CD8-positive, alpha-beta memory T cell (primary cell): Measurements from ENCODE around the gene DNAJC11. TPM values are rescaled to one million over a fixed set of nuclear protein-coding genes. Genes with fewer than 3 reads are reported as not detected.
"Not testable (repeated sequence)": the region's sequence is repeated elsewhere in the genome, so short reads cannot be mapped to it uniquely, and the experiment has no call there.

Experiments used
- CTCF ChIA-PET: fragments of 350-600 bp; sonication (Branson Sonifier 250); formaldehyde crosslinking; loops from one replicate; lab custom pipeline; 2021; ENCODE audit warnings: antibody characterized with exemption; lab: Charles Lee
- POLR2A ChIA-PET: fragments of 350-600 bp; sonication (Branson Sonifier 250); formaldehyde crosslinking; loops from one replicate; lab custom pipeline; 2021; ENCODE audit warnings: antibody characterized with exemption; lab: Charles Lee
- DNase-seq, 5 donors: peaks; one replicate each; pipeline versions ENCODE4 v3.0.0 to v3.0.0-alpha.2; 2020 to 2022; ENCODE audit warnings: mixed read lengths in 1 of 5
- H3K27ac ChIP-seq: one replicate; pipeline ENCODE4 v1.7.0; 2013; ENCODE audit warnings: low read depth, mild to moderate bottlenecking, low read length, moderate library complexity
- H3K27me3 ChIP-seq: 2 replicates; pipeline ENCODE4 v1.7.0; 2013; ENCODE audit warnings: low read length, mild to moderate bottlenecking; ENCODE audit not compliant: insufficient read depth, poor library complexity, severe bottlenecking
- H3K36me3 ChIP-seq: 2 replicates; pipeline ENCODE4 v1.7.0; 2013; ENCODE audit warnings: mild to moderate bottlenecking, low read length, moderate library complexity; ENCODE audit not compliant: insufficient read depth
- H3K4me1 ChIP-seq: 2 replicates; pipeline ENCODE4 v1.7.0; 2013; ENCODE audit warnings: mild to moderate bottlenecking, low read length, moderate library complexity; ENCODE audit not compliant: insufficient read depth
- H3K4me3 ChIP-seq: 2 replicates; pipeline ENCODE4 v1.7.0; 2013; ENCODE audit warnings: mild to moderate bottlenecking, low read length
- H3K9me3 ChIP-seq: 2 replicates; pipeline ENCODE4 v1.7.0; 2013; ENCODE audit warnings: mild to moderate bottlenecking, low read length
- H3K27ac Mint-ChIP-seq, 8 donors: one replicate each; pipeline ENCODE4 v1.8.0; 2020 to 2021; ENCODE audit warnings: mixed read lengths in 8 of 8, mild to moderate bottlenecking in 6 of 8, inconsistent platforms in 3 of 8, moderate library complexity in 3 of 8
- H3K27me3 Mint-ChIP-seq, 2 donors: one replicate each; pipeline ENCODE4 v1.8.0; 2020 to 2021; ENCODE audit warnings: mixed read lengths in 2 of 2, mild to moderate bottlenecking in 1 of 2, moderate library complexity in 1 of 2
- H3K36me3 Mint-ChIP-seq, 3 donors: one replicate each; pipeline ENCODE4 v1.8.0; 2020 to 2021; ENCODE audit warnings: mixed read lengths in 3 of 3, inconsistent platforms in 1 of 3, mild to moderate bottlenecking in 1 of 3
- H3K4me1 Mint-ChIP-seq, 3 donors: one replicate each; pipeline ENCODE4 v1.8.0; 2020 to 2021; ENCODE audit warnings: mixed read lengths in 3 of 3, inconsistent platforms in 1 of 3, mild to moderate bottlenecking in 1 of 3
- H3K4me3 Mint-ChIP-seq, 7 donors: one replicate each; pipeline ENCODE4 v1.8.0; 2020 to 2021; ENCODE audit warnings: mixed read lengths in 7 of 7, mild to moderate bottlenecking in 6 of 7, moderate library complexity in 4 of 7, inconsistent platforms in 2 of 7
- H3K9me3 Mint-ChIP-seq, 5 donors: one replicate each; pipeline ENCODE4 v1.8.0; 2020 to 2022; ENCODE audit warnings: mixed read lengths in 5 of 5, mild to moderate bottlenecking in 3 of 5, moderate library complexity in 2 of 5, inconsistent platforms in 1 of 5
- polyA plus RNA-seq: library from polyadenylated mRNA; unstranded; fragments of 300-500 nt; fragmentation: Illumina TruSeq; gene quantifications from one replicate; pipeline ENCODE4 v1.2.3, GENCODE V29; 2021
- total RNA-seq, 2 experiments: library from RNA; stranded (reverse); gene quantifications; one replicate each; pipeline ENCODE4 v1.2.3, GENCODE V29; 2021

DNAJC11 gene
- total and polyA plus RNA-seq, 3 experiments from 2014 or later: 22.7 to 80.4 (median 79.2) TPM

GRCh38 chr1:6662468-6662867, 39.1 kb downstream of the DNAJC11 start:
- H3K9me3 Mint-ChIP-seq, H3K4me3 ChIP-seq, POLR2A ChIA-PET, H3K27me3 ChIP-seq, H3K27me3 Mint-ChIP-seq, H3K9me3 ChIP-seq, H3K4me1 ChIP-seq, DNase-seq, H3K27ac ChIP-seq, H3K4me3 Mint-ChIP-seq, CTCF ChIA-PET, H3K36me3 ChIP-seq: not testable (repeated sequence)
- peaks cover 3 to 18% (median 4%) of the 10 kb centered on the region in 3 donors for H3K4me1 Mint-ChIP-seq
- peaks cover 0 to 49% (median 3%) of the 10 kb centered on the region in 3 donors for H3K36me3 Mint-ChIP-seq
- H3K27ac Mint-ChIP-seq: peak overlapping the region in 1 of 8 donors; percentile 55

GRCh38 chr1:6660415-6661049, 41.1 kb downstream of the DNAJC11 start:
- ChIA-PET CTCF (no interaction called here), POLR2A (no interaction called here)
- peaks cover 0 to 34% (median 0%) of the 10 kb centered on the region in 3 donors for H3K36me3 Mint-ChIP-seq
- peaks cover 3 to 18% (median 4%) of the 10 kb centered on the region in 3 donors for H3K4me1 Mint-ChIP-seq
- no peaks in the 10 kb centered on the region for H3K27me3 Mint-ChIP-seq
- peak overlapping the region in 1 of 8 donors; percentile 47 for H3K27ac Mint-ChIP-seq
- Histone ChIP-seq H3K9me3 (no peaks in the 10 kb centered on the region), H3K4me3 (no peak overlapping the region), H3K27ac (no peak overlapping the region), H3K4me1 (peaks cover 5% of the 10 kb centered on the region), H3K27me3 (no peaks in the 10 kb centered on the region), H3K36me3 (no peaks in the 10 kb centered on the region)
- no peak overlapping the region for H3K4me3 Mint-ChIP-seq
- no peaks in the 10 kb centered on the region for H3K9me3 Mint-ChIP-seq
- no peak for DNase-seq

- no peaks in the 10 kb centered on the region for H3K9me3 Mint-ChIP-seq
- Histone ChIP-seq H3K9me3 (no peaks in the 10 kb centered on the region), H3K4me1 (peaks cover 5% of the 10 kb centered on the region), H3K36me3 (peaks cover 8% of the 10 kb centered on the region), H3K27ac (no peak overlapping the region), H3K4me3 (no peak overlapping the region), H3K27me3 (no peaks in the 10 kb centered on the region)
- ChIA-PET POLR2A (no interaction called here), CTCF (no interaction called here)
- no peak for DNase-seq
- peaks cover 2 to 18% (median 4%) of the 10 kb centered on the region in 3 donors for H3K4me1 Mint-ChIP-seq
- peaks cover 0 to 32% (median 0%) of the 10 kb centered on the region in 3 donors for H3K36me3 Mint-ChIP-seq
- no peaks in the 10 kb centered on the region for H3K27me3 Mint-ChIP-seq
- no peak overlapping the region for H3K4me3 Mint-ChIP-seq
- H3K27ac Mint-ChIP-seq: no peak overlapping the region
These were observed 43.1 kb downstream of the DNAJC11 start for GRCh38 chr1:6658359-6659060.

- peaks cover 0 to 35% (median 4%) of the 10 kb centered on the region in 3 donors for H3K36me3 Mint-ChIP-seq
- CTCF ChIA-PET: interaction anchor here (0.6 kb wide), 1 partner anchor 223 kb away, joined by 3 read pairs; no protein-coding TSS in a partner anchor
These were observed 44.5 kb downstream of the DNAJC11 start for GRCh38 chr1:6657138-6657537.

DNA sequence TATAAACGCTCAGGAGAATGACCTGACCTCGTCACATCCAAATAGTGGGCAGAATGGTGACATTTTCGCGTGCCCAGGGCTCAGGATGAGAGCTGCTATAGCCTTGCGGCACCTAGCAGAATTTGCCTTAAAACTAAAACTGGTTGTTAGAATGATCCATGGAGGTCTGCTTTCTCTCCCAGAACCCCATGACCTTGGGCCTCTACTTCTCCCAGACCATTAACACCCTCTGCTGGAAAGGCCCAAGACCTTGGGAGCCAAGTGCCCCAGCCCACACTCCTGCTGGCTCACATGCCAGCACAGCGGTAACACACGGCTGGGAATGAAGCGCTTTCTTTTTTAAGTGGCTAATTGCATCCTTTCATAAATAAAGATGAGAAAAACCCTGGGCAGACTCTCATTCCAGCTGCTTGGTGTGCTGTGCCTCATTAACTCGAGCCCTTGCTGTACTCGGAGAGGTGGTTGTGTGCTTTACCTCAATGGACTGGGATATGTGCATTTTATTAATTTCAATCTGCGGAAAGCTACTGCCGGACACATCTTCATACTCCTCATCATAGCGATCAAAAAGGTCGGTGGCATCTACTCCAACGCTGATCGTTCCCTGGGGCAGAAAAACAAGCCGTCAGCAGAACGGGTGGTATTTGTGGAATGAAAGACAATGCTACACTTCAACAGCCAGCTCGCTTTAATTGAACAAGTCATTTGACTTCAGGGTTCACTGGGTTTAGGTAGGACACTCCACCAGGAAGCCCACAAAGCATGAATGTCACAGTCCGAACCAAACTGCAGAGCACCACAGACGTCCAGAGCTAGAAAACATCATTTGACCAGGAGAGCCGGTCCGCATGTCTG, 48.0 kb downstream of the DNAJC11 start:
- Mint-ChIP-seq H3K4me1 (peaks cover 0 to 4% (median 0%) of the 10 kb centered on the region in 3 donors), H3K9me3 (no peaks in the 10 kb centered on the region), H3K36me3 (peaks cover 0 to 48% (median 9%) of the 10 kb centered on the region in 3 donors), H3K4me3 (no peak overlapping the region), H3K27me3 (no peaks in the 10 kb centered on the region), H3K27ac (peak overlapping the region in 1 of 8 donors; percentile 48)
- no peaks in the 10 kb centered on the region for H3K9me3 ChIP-seq
- no peak for DNase-seq
- CTCF ChIA-PET: interaction anchor here (0.7 to 1.5 kb wide), 3 partner anchors 19 to 168 kb away, joined by 3 to 4 read pairs (median 3); no protein-coding TSS in a partner anchor
- H3K4me3 ChIP-seq: no peak overlapping the region
- no peak overlapping the region for H3K27ac ChIP-seq
- POLR2A ChIA-PET: no interaction called here
- H3K36me3 ChIP-seq: peaks cover 19% of the 10 kb centered on the region
- H3K27me3 ChIP-seq: no peaks in the 10 kb centered on the region
- H3K4me1 ChIP-seq: peaks cover 5% of the 10 kb centered on the region

More at GRCh38 chr1:6657138-6657537, 44.5 kb downstream of the DNAJC11 start:
- Mint-ChIP-seq H3K4me1 (peaks cover 0 to 18% (median 4%) of the 10 kb centered on the region in 3 donors), H3K27me3 (no peaks in the 10 kb centered on the region), H3K4me3 (no peak overlapping the region), H3K27ac (peak overlapping the region in 2 of 8 donors; percentile 47 to 54), H3K9me3 (no peaks in the 10 kb centered on the region)
- Histone ChIP-seq H3K9me3 (no peaks in the 10 kb centered on the region), H3K27me3 (no peaks in the 10 kb centered on the region), H3K4me1 (peaks cover 5% of the 10 kb centered on the region), H3K36me3 (peaks cover 19% of the 10 kb centered on the region), H3K4me3 (no peak overlapping the region), H3K27ac (no peak overlapping the region)
- POLR2A ChIA-PET: no interaction called here
- no peak for DNase-seq

- no peak overlapping the region for H3K27ac ChIP-seq
- ChIA-PET CTCF (interaction anchor here (1.5 kb wide), 1 partner anchor 167 kb away, joined by 4 read pairs; no protein-coding TSS in a partner anchor), POLR2A (no interaction called here)
- no peaks in the 10 kb centered on the region for H3K9me3 ChIP-seq
- peaks cover 0 to 47% (median 9%) of the 10 kb centered on the region in 3 donors for H3K36me3 Mint-ChIP-seq
- no peaks in the 10 kb centered on the region for H3K27me3 ChIP-seq
- H3K4me1 Mint-ChIP-seq: peaks cover 0 to 3% (median 0%) of the 10 kb centered on the region in 3 donors
- H3K36me3 ChIP-seq: peaks cover 19% of the 10 kb centered on the region
- peak overlapping the region in 1 of 8 donors; percentile 55 for H3K27ac Mint-ChIP-seq
- H3K4me1 ChIP-seq: peaks cover 5% of the 10 kb centered on the region
- H3K9me3 Mint-ChIP-seq: no peaks in the 10 kb centered on the region
- no peak overlapping the region for H3K4me3 ChIP-seq
- DNase-seq: no peak
- no peaks in the 10 kb centered on the region for H3K27me3 Mint-ChIP-seq
- H3K4me3 Mint-ChIP-seq: no peak overlapping the region
These were observed 48.6 kb downstream of the DNAJC11 start for GRCh38 chr1:6652986-6653385.

DNA sequence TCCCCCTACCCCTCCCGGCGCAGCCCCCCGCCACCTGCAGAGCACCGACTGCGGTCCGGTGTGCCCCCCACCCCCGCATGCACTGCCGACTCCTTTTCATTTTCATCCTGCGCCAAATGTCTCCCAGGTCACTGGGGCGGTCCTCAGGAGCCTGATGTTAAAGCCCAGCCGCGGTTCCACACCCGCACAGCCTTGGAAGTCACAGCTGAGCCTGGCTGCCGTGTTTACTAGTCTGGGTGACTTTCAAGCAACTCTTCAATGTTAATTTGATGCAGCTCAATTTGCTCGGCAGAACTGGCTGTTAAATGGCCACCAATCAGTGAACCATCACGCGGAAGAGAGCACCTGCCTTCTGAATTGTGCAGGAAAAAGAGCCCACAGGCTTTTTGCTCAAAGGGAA, 49.7 kb downstream of the DNAJC11 start:
- no peaks in the 10 kb centered on the region for H3K9me3 Mint-ChIP-seq
- Histone ChIP-seq H3K4me1 (peaks cover 2% of the 10 kb centered on the region), H3K27me3 (no peaks in the 10 kb centered on the region), H3K36me3 (peaks cover 19% of the 10 kb centered on the region), H3K9me3 (no peaks in the 10 kb centered on the region), H3K27ac (no peak overlapping the region), H3K4me3 (no peak overlapping the region)
- ChIA-PET CTCF (no interaction called here), POLR2A (no interaction called here)
- no peak overlapping the region for H3K4me3 Mint-ChIP-seq
- no peaks in the 10 kb centered on the region for H3K27me3 Mint-ChIP-seq
- no peaks in the 10 kb centered on the region for H3K4me1 Mint-ChIP-seq
- H3K27ac Mint-ChIP-seq: no peak overlapping the region
- DNase-seq: no peak
- H3K36me3 Mint-ChIP-seq: peaks cover 0 to 45% (median 9%) of the 10 kb centered on the region in 3 donors
